Tibial nerve (tissue), 4 donors: ENCODE data around the gene FUT8.

Experiments used
- CTCF ChIP-seq, 5 experiments: fragments of 200-600 bp in 3 of 5; fragments of 450-650 bp in 2 of 5; sonication (generic) in 3 of 5; IDR thresholded peaks; one replicate each; pipeline ENCODE4 v1.5.1; 2016 to 2019; ENCODE audit warnings: antibody characterized with exemption in 5 of 5, mild to moderate bottlenecking in 3 of 5, moderate library complexity in 2 of 5
- EP300 ChIP-seq, 2 donors: sonication (generic); formaldehyde crosslinking; IDR thresholded peaks; one replicate each; pipeline ENCODE4 v1.6.1; 2017; ENCODE audit warnings: antibody characterized with exemption in 2 of 2, mild to moderate bottlenecking in 1 of 2
- POLR2A ChIP-seq, 2 donors: fragments of 450-650 bp; IDR thresholded peaks; one replicate each; pipeline ENCODE4 v1.6.1; 2017; ENCODE audit warnings: antibody characterized with exemption in 2 of 2, mild to moderate bottlenecking in 2 of 2, moderate library complexity in 2 of 2

DNA sequence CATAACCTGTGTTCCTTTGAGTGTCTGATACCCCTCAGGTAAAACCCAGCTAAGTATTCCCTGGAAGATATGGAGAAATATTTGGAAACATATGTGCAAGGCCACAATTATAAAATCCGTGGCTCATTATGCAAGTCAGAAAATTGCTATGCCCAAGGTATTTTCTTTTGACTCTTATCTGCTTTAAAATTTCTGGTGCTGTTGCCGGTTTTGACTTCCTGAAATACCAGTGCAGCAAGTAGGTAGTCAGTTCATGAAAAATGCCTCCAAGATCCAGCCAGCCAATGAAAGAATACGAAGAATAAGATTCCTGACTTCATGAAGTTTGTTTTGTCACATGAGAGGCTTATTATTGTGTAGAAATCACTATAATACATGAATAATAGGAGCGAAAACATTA is 20.2 kb upstream of the FUT8 start:
- no peak for TF ChIP-seq CTCF (IDR thresholded peaks at IDR 0.05)
- no peak for TF ChIP-seq POLR2A (IDR thresholded peaks at IDR 0.05)
- no peak for TF ChIP-seq EP300 (IDR thresholded peaks at IDR 0.05)
